ENCODE measurements around the gene PHOX2A.

PHOX2A gene

GRCh38 chr11:72235351-72236057 lies 8.5 kb downstream of the PHOX2A start:
- peaks cover 4% of the 10 kb centered on the region; the same call in 1 of the 2 replicates for H3K36me3 ChIP-seq (ENCODE audit: low read length)
- no peak overlapping the region for H3K27ac ChIP-seq (ENCODE audit: low read depth, low read length)

DNA sequence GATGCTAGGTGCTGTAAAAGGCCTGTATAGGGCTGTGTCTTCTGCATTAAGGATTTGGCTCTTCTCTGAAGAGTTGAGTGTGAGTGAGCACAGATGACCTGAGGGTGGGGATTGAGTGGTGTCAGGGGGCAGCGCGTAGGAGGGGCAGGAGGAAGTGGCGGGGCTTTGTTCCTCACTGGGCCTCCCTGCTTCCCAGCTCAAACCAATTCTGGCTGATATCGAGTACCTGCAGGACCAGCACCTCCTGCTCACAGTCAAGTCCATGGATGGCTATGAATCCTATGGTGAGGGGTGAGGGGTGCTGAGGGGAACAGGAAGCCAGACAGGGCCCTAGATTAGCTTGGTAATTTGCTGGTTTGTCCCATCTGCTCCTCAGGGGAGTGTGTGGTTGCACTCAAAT lies 9.1 kb downstream of the PHOX2A start:
- Histone ChIP-seq H3K79me2 (ENCODE audit: insufficient read depth, low read length) (no peaks in the 10 kb centered on the region), H3K4me2 (ENCODE audit: low read depth, low read length, poor library complexity, severe bottlenecking) (no peak overlapping the region), H3K4me3 (ENCODE audit: insufficient read depth, low read length, poor library complexity, severe bottlenecking) (no peak overlapping the region), H3K9me3 (ENCODE audit: insufficient read depth, low read length) (no peaks in the 10 kb centered on the region), H3K27ac (ENCODE audit: low read depth, low read length) (no peak overlapping the region), H3K27me3 (ENCODE audit: low read length) (no peaks in the 10 kb centered on the region), H3F3A (ENCODE audit: insufficient read depth) (peaks cover 6% of the 10 kb centered on the region), H3K36me3 (ENCODE audit: low read length) (peaks cover 4% of the 10 kb centered on the region; the same call in 1 of the 2 replicates), H2AFZ (ENCODE audit: low read depth, low read length, severe bottlenecking) (no peak overlapping the region), H3K9ac (ENCODE audit: low read length) (no peak overlapping the region), H3K9me2 (replicated peaks; ENCODE audit: insufficient read depth, low read length) (no peaks in the 10 kb centered on the region), H4K20me1 (ENCODE audit: low read depth, low read length) (no peaks in the 10 kb centered on the region)
- no peak for TF ChIP-seq EZH2phosphoT487 (conservative IDR thresholded peaks at IDR 0.05; ENCODE audit: low read length)
- TF ChIP-seq, protein P1, sequence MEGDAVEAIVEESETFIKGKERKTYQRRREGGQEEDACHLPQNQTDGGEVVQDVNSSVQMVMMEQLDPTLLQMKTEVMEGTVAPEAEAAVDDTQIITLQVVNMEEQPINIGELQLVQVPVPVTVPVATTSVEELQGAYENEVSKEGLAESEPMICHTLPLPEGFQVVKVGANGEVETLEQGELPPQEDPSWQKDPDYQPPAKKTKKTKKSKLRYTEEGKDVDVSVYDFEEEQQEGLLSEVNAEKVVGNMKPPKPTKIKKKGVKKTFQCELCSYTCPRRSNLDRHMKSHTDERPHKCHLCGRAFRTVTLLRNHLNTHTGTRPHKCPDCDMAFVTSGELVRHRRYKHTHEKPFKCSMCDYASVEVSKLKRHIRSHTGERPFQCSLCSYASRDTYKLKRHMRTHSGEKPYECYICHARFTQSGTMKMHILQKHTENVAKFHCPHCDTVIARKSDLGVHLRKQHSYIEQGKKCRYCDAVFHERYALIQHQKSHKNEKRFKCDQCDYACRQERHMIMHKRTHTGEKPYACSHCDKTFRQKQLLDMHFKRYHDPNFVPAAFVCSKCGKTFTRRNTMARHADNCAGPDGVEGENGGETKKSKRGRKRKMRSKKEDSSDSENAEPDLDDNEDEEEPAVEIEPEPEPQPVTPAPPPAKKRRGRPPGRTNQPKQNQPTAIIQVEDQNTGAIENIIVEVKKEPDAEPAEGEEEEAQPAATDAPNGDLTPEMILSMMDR (IDR thresholded peaks at IDR 0.05; ENCODE audit: insufficient read depth, low read length, poor library complexity, severe bottlenecking): no peak

More at GRCh38 chr11:72235351-72236057, 8.5 kb downstream of the PHOX2A start:
- Histone ChIP-seq H3K9ac (ENCODE audit: low read length) (no peak overlapping the region), H3K4me3 (ENCODE audit: insufficient read depth, low read length, poor library complexity, severe bottlenecking) (no peak overlapping the region), H4K20me1 (ENCODE audit: low read depth, low read length) (no peaks in the 10 kb centered on the region), H2AFZ (ENCODE audit: low read depth, low read length, severe bottlenecking) (no peak overlapping the region), H3K4me2 (ENCODE audit: low read depth, low read length, poor library complexity, severe bottlenecking) (no peak overlapping the region), H3K9me2 (replicated peaks; ENCODE audit: insufficient read depth, low read length) (no peaks in the 10 kb centered on the region), H3K79me2 (ENCODE audit: insufficient read depth, low read length) (no peaks in the 10 kb centered on the region), H3K27me3 (ENCODE audit: low read length) (no peaks in the 10 kb centered on the region), H3K9me3 (ENCODE audit: insufficient read depth, low read length) (no peaks in the 10 kb centered on the region), H3F3A (ENCODE audit: insufficient read depth) (peaks cover 6% of the 10 kb centered on the region)
- no peak for TF ChIP-seq EZH2phosphoT487 (conservative IDR thresholded peaks at IDR 0.05; ENCODE audit: low read length)
- TF ChIP-seq, protein P1 (IDR thresholded peaks at IDR 0.05; ENCODE audit: insufficient read depth, low read length, poor library complexity, severe bottlenecking): no peak

GRCh38 chr11:72234514-72234830 lies 9.5 kb downstream of the PHOX2A start:
- H4K20me1 ChIP-seq (ENCODE audit: low read depth, low read length): no peaks in the 10 kb centered on the region
- TF ChIP-seq, protein P1 (IDR thresholded peaks at IDR 0.05; ENCODE audit: insufficient read depth, low read length, poor library complexity, severe bottlenecking): no peak
- H3K9me3 ChIP-seq (ENCODE audit: insufficient read depth, low read length): no peaks in the 10 kb centered on the region
- peaks cover 4% of the 10 kb centered on the region; the same call in 1 of the 2 replicates for H3K36me3 ChIP-seq (ENCODE audit: low read length)
- no peaks in the 10 kb centered on the region for H3K27me3 ChIP-seq (ENCODE audit: low read length)
- H3K9ac ChIP-seq (ENCODE audit: low read length): no peak overlapping the region
- H3K27ac ChIP-seq (ENCODE audit: low read depth, low read length): no peak overlapping the region
- no peaks in the 10 kb centered on the region for H3K79me2 ChIP-seq (ENCODE audit: insufficient read depth, low read length)
- no peak overlapping the region for H2AFZ ChIP-seq (ENCODE audit: low read depth, low read length, severe bottlenecking)
- no peak overlapping the region for H3K4me2 ChIP-seq (ENCODE audit: low read depth, low read length, poor library complexity, severe bottlenecking)
- H3F3A ChIP-seq (ENCODE audit: insufficient read depth): peaks cover 6% of the 10 kb centered on the region
- H3K4me3 ChIP-seq (ENCODE audit: insufficient read depth, low read length, poor library complexity, severe bottlenecking): no peak overlapping the region
- H3K9me2 ChIP-seq (replicated peaks; ENCODE audit: insufficient read depth, low read length): no peaks in the 10 kb centered on the region

All from SU-DHL-6 (cell line).